ENCODE measurements around the gene PEX5L. TPM values are rescaled to one million over a fixed set of nuclear protein-coding genes. Genes with fewer than 3 reads are reported as not detected.

The PEX5L gene
- total RNA-seq, 4 donors from 2014 or later, result 7.9 TPM; not detected in 3

DNA sequence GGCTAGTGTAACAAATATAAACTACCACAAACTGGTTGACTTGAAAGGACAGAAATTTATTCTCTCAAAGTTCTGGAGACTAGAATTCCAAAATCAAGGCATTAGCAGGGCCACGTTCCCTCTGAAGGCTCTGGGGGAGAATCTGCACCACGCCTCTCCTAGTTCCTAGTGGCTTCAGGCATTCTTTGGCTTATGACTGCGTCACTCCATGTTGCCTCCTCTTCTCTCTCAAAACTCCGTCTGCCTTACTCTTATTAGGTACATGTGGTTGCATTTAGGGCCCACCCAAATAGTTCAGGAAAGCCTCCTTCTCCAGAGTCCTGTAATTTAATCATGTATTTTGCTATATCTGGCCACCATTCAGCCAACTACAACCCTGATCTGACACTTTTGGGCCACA, 174.8 kb downstream of the PEX5L start:
- ATAC-seq, result no peak
- H3K27ac ChIP-seq, result no peak overlapping the region
- TF ChIP-seq POLR2A (IDR thresholded peaks at IDR 0.05) (no peak), EP300 (IDR thresholded peaks at IDR 0.05) (no peak), POLR2AphosphoS5 (IDR thresholded peaks at IDR 0.05) (no peak)
- TF ChIP-seq, protein P1, sequence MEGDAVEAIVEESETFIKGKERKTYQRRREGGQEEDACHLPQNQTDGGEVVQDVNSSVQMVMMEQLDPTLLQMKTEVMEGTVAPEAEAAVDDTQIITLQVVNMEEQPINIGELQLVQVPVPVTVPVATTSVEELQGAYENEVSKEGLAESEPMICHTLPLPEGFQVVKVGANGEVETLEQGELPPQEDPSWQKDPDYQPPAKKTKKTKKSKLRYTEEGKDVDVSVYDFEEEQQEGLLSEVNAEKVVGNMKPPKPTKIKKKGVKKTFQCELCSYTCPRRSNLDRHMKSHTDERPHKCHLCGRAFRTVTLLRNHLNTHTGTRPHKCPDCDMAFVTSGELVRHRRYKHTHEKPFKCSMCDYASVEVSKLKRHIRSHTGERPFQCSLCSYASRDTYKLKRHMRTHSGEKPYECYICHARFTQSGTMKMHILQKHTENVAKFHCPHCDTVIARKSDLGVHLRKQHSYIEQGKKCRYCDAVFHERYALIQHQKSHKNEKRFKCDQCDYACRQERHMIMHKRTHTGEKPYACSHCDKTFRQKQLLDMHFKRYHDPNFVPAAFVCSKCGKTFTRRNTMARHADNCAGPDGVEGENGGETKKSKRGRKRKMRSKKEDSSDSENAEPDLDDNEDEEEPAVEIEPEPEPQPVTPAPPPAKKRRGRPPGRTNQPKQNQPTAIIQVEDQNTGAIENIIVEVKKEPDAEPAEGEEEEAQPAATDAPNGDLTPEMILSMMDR (IDR thresholded peaks at IDR 0.05), result no peak
- no peak overlapping the region for H3K4me3 ChIP-seq
- H3K36me3 ChIP-seq, result no peaks in the 10 kb centered on the region
- no peaks in the 10 kb centered on the region for H3K27me3 ChIP-seq
- H3K4me1 ChIP-seq, result no peaks in the 10 kb centered on the region
- WGBS, 2 donors (ENCODE audit: low coverage in 1 of 2), result 83 to 88% methylated on average over 4 of the region's 4 CpGs
- no peaks in the 10 kb centered on the region for H3K9me3 ChIP-seq

DNA sequence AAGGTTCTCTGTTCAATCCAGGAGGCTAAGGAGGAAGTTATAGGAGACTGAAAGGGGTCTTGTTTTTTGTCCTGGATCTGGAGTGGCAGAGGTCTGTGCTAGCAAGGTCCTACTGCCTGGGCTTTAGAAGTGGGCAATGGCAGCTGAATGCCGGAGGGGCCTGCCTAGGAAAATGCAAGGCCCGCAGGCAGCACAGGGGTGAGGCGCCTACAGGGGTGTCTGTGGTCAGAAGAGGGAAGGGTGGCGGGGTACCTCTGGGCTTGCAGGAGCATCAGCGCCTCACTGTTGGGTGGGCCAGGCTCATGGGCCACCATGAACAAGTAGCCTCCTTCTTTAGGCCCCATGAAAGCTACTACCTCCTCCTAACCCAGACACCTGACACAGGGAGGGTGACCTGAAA, 175.4 kb downstream of the PEX5L start:
- no peak overlapping the region for H3K4me3 ChIP-seq
- ATAC-seq, result no peak

DNA sequence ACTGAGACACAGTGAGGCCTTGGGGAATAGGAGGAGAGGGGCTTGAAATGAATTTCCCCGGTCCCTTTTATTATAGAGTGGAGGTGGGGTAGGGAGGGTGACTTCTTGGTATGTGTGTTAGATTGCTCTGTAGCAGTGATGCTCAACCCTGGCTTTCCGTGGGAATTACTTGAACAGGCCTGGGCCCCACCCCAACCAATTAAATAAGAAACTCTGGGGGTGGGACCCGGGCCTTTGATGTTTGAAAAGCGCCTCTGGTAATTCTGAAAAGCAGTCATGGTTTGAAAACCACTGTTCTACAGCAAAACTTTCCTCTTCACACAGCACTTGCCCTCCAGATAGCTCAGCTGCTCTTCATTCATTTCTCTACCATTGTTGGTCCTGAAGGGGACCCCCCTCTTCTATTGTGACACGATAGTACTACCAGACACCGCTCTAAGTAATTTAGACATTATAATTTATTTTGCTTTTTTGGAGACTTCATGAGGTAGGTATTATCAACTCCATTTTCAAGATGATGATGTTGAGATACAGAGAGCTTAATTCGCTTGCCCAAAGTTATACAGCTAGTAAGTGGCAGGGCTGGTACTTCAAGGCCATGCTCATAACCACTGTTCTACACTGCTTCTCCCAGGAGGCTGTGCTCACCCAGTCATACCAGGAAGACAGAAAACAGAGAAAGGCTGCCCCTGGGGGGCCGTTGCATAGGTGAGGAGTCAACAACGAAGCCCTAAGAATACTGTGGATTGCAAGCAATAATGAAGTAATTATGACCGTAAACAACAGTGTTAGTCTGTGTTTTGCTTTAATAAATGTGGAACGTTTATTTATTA, 176.2 kb downstream of the PEX5L start:
- Histone ChIP-seq H3K4me1 (no peaks in the 10 kb centered on the region), H3K4me3 (no peak overlapping the region), H3K27ac (no peak overlapping the region), H3K27me3 (no peaks in the 10 kb centered on the region), H3K36me3 (no peaks in the 10 kb centered on the region), H3K9me3 (no peaks in the 10 kb centered on the region)
- TF ChIP-seq POLR2AphosphoS5 (IDR thresholded peaks at IDR 0.05), result no peak
- WGBS, 2 donors (ENCODE audit: low coverage in 1 of 2), result 80 to 90% methylated on average over 7 to 10 of the region's 11 CpGs
- ATAC-seq, result no peak

More for the DNA sequence above, 175.4 kb downstream of the PEX5L start:
- Histone ChIP-seq H3K4me1 (no peaks in the 10 kb centered on the region), H3K27ac (no peak overlapping the region), H3K36me3 (no peaks in the 10 kb centered on the region), H3K27me3 (no peaks in the 10 kb centered on the region), H3K9me3 (no peaks in the 10 kb centered on the region)
- TF ChIP-seq POLR2AphosphoS5 (IDR thresholded peaks at IDR 0.05), result no peak
- 94% methylated on average over 3 of the region's 5 CpGs; no CpG with 5 or more reads in 1 of the 2 donors for WGBS, 2 donors (ENCODE audit: low coverage in 1 of 2)

DNA sequence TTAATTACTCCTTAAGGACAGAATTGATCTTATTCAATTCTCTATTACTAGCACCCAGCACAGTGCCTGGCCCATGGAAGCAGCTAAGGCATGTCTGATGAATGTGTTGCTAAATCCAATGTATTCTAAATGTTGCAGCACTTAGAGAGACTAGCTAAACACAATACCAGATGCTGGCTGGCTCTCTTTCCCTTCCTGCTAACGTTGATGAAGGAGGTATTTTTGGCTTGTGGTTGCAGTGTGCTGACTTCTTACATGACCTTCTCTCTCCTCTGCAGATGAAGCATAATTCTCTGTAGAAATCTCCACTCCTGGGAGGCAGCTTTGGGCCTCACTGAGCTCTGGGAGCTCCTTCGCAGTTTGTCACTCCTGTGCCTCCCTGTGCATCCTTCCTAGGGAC, 183.6 kb downstream of the PEX5L start:
- Histone ChIP-seq H3K36me3 (no peaks in the 10 kb centered on the region), H3K4me1 (no peaks in the 10 kb centered on the region), H3K9me3 (no peaks in the 10 kb centered on the region), H3K27ac (no peak overlapping the region), H3K4me3 (no peak overlapping the region), H3K27me3 (no peaks in the 10 kb centered on the region)
- ATAC-seq, result no peak
- TF ChIP-seq, protein P1 (IDR thresholded peaks at IDR 0.05), result no peak
- TF ChIP-seq POLR2A (IDR thresholded peaks at IDR 0.05) (no peak), POLR2AphosphoS5 (IDR thresholded peaks at IDR 0.05) (no peak), EP300 (IDR thresholded peaks at IDR 0.05) (no peak)
- 33 to 43% methylated on average over 1 to 2 of the region's 2 CpGs for WGBS, 2 donors (ENCODE audit: low coverage in 1 of 2)

DNA sequence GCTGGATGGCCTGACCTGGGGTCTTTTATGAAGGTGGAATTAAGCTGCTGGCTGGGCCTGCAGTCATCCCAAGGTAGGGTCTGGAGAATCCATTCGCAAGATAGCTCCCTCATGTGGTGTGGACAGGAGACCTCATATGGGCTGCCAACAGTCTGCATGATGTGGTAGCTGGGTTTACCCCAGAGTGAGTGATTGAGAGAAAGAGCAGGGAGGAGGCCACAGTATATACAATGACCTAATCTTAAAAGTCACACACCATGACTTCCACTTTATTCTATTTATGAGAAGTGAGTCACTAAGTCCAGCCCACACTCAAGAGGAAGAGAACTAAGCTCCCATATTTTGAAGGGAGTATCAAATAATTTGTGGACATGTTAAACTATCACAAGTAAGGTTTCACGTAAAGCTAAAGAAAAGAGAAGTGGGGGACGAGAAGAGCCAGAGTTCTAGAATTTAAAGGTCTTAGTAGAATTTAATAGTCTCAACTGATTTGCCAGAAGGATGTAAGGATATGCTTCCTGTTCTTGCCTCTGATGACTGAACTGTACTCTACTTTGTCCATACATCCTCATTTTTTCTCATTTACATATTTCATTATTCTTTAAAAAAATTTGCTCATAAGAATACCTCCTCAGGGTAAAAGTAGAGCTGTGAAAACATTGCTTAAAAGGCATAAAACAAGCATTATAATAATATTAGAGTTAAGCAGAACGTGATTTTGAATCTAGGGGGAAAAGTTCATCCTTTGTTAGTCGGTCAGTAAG, 184.4 kb downstream of the PEX5L start:
- TF ChIP-seq EP300 (IDR thresholded peaks at IDR 0.05) (no peak), POLR2AphosphoS5 (IDR thresholded peaks at IDR 0.05) (no peak), POLR2A (IDR thresholded peaks at IDR 0.05) (no peak)
- TF ChIP-seq, protein P1 (IDR thresholded peaks at IDR 0.05), result no peak
- Histone ChIP-seq H3K27ac (no peak overlapping the region), H3K4me3 (no peak overlapping the region), H3K4me1 (no peaks in the 10 kb centered on the region), H3K9me3 (no peaks in the 10 kb centered on the region), H3K36me3 (no peaks in the 10 kb centered on the region), H3K27me3 (no peaks in the 10 kb centered on the region)
- ATAC-seq, result no peak
- 76 to 79% methylated on average over 4 to 5 of the region's 5 CpGs for WGBS, 2 donors (ENCODE audit: low coverage in 1 of 2)

Data from gastroesophageal sphincter (tissue), 4 donors.